WTC11 (cell line): Measurements from ENCODE around the gene ACSL4. TPM values are rescaled to one million over a fixed set of nuclear protein-coding genes. Genes with fewer than 3 reads are reported as not detected.
"Not testable (repeated sequence)": the region's sequence is repeated elsewhere in the genome, so short reads cannot be mapped to it uniquely, and the experiment has no call there.

Experiments
- ATAC-seq: fragments of 200-7000 bp; cut with Tn5 transposase; 2 replicates; pipeline ENCODE4 v1.10.0; 2021; ENCODE audit warnings: mild to moderate bottlenecking, moderate library complexity
- CTCF ChIA-PET: fragments of 300-600 bp; sonication (Branson Sonifier 250); formaldehyde crosslinking; loops from one replicate; lab custom pipeline; 2021; ENCODE audit warnings: antibody characterized with exemption; lab: Charles Lee
- POLR2A ChIA-PET: fragments of 350-600 bp; sonication (Branson Sonifier 250); formaldehyde crosslinking; loops from one replicate; lab custom pipeline; 2021; ENCODE audit warnings: antibody characterized with exemption; lab: Charles Lee
- DNase-seq: peaks from one replicate; pipeline ENCODE4 v3.0.0; 2021; ENCODE audit warnings: low spot score
- H3K27ac Mint-ChIP-seq: 2 replicates; pipeline ENCODE4 v1.8.0; 2021; ENCODE audit warnings: mixed read lengths
- H3K27me3 Mint-ChIP-seq: 2 replicates; pipeline ENCODE4 v1.8.0; 2021; ENCODE audit warnings: low read depth, mild to moderate bottlenecking, moderate library complexity, mixed read lengths
- H3K36me3 Mint-ChIP-seq: 2 replicates; pipeline ENCODE4 v1.8.0; 2021; ENCODE audit warnings: mixed read lengths
- H3K4me1 Mint-ChIP-seq: 2 replicates; pipeline ENCODE4 v1.8.0; 2022; ENCODE audit warnings: mixed read lengths
- H3K4me3 Mint-ChIP-seq: 2 replicates; pipeline ENCODE4 v1.8.0; 2021; ENCODE audit warnings: mild to moderate bottlenecking, moderate library complexity, mixed read lengths
- H3K9me3 Mint-ChIP-seq: 2 replicates; pipeline ENCODE4 v1.8.0; 2021; ENCODE audit warnings: mixed read lengths
- ARID4B ChIP-seq: sonication (generic); formaldehyde crosslinking; IDR thresholded peaks from 2 replicates; pipeline ENCODE4 v1.8.0; 2023; ENCODE audit warnings: missing genetic modification reagents, mild to moderate bottlenecking, borderline replicate concordance
- ATF3 ChIP-seq: sonication (generic); formaldehyde crosslinking; conservative IDR thresholded peaks from 2 replicates; pipeline ENCODE4 v1.8.1; 2022; ENCODE audit warnings: mild to moderate bottlenecking, missing genetic modification reagents
- E2F1 ChIP-seq: sonication (generic); formaldehyde crosslinking; IDR thresholded peaks from 2 replicates; pipeline ENCODE4 v1.8.0; 2022; ENCODE audit warnings: mild to moderate bottlenecking, missing genetic modification reagents
- ESRRA ChIP-seq: sonication (generic); formaldehyde crosslinking; IDR thresholded peaks from 2 replicates; pipeline ENCODE4 v1.8.1; 2022; ENCODE audit warnings: mild to moderate bottlenecking, missing genetic modification reagents, borderline replicate concordance
- GRHL2 ChIP-seq: fragments of 250-450 bp; sonication (Bioruptor Pico); IDR thresholded peaks from 2 replicates; pipeline ENCODE4 v1.8.0; 2022; ENCODE audit warnings: mild to moderate bottlenecking, moderate library complexity; ENCODE audit not compliant: insufficient replicate concordance, severe bottlenecking
- HMGA2 ChIP-seq: fragments of 250-450 bp; sonication (Bioruptor Pico); IDR thresholded peaks from 2 replicates; pipeline ENCODE4 v1.4.0; 2021; ENCODE audit warnings: mild to moderate bottlenecking, moderate library complexity
- KAT7 ChIP-seq: sonication (generic); formaldehyde crosslinking; IDR thresholded peaks from 2 replicates; pipeline ENCODE4 v1.8.1; 2023; ENCODE audit warnings: missing genetic modification reagents, mild to moderate bottlenecking, borderline replicate concordance
- PRRX2 ChIP-seq: fragments of 250-450 bp; sonication (Bioruptor Pico); IDR thresholded peaks from 2 replicates; pipeline ENCODE4 v1.8.0; 2021; ENCODE audit warnings: mild to moderate bottlenecking
- SMAD4 ChIP-seq: sonication (generic); formaldehyde crosslinking; IDR thresholded peaks from 2 replicates; pipeline ENCODE4 v1.8.0; 2022; ENCODE audit warnings: mild to moderate bottlenecking, missing genetic modification reagents
- SOX15 ChIP-seq: fragments of 250-450 bp; sonication (Bioruptor Pico); IDR thresholded peaks from 2 replicates; pipeline ENCODE4 v1.9.0; 2021; ENCODE audit warnings: mild to moderate bottlenecking
- TCF7 ChIP-seq: sonication (generic); formaldehyde crosslinking; IDR thresholded peaks from 2 replicates; pipeline ENCODE4 v1.8.0; 2022; ENCODE audit warnings: mild to moderate bottlenecking, low read depth, missing genetic modification reagents, moderate library complexity
- TEAD1 ChIP-seq: sonication (generic); formaldehyde crosslinking; IDR thresholded peaks from 2 replicates; pipeline ENCODE4 v1.8.0; 2022; ENCODE audit warnings: mild to moderate bottlenecking, missing genetic modification reagents
- USF1 ChIP-seq: sonication (generic); formaldehyde crosslinking; IDR thresholded peaks from 2 replicates; pipeline ENCODE4 v1.8.0; 2022; ENCODE audit warnings: mild to moderate bottlenecking, missing genetic modification reagents
- USF2 ChIP-seq: sonication (generic); formaldehyde crosslinking; IDR thresholded peaks from 2 replicates; pipeline ENCODE4 v1.8.1; 2023; ENCODE audit warnings: mild to moderate bottlenecking, missing genetic modification reagents, moderate library complexity
- ZNF121 ChIP-seq: sonication (generic); formaldehyde crosslinking; IDR thresholded peaks from 2 replicates; pipeline ENCODE4 v1.8.0; 2023; ENCODE audit warnings: missing genetic modification reagents
- ZNF219 ChIP-seq: sonication (generic); formaldehyde crosslinking; IDR thresholded peaks from 2 replicates; pipeline ENCODE4 v1.8.0; 2023; ENCODE audit warnings: missing genetic modification reagents, mild to moderate bottlenecking, borderline replicate concordance
- ZNF317 ChIP-seq: sonication (generic); formaldehyde crosslinking; IDR thresholded peaks from 2 replicates; pipeline ENCODE4 v1.8.1; 2023; ENCODE audit warnings: low read depth, mild to moderate bottlenecking, moderate library complexity, missing genetic modification reagents, borderline replicate concordance
- ZNF416 ChIP-seq: fragments of 250-450 bp; sonication (Bioruptor Pico); IDR thresholded peaks from 2 replicates; pipeline ENCODE4 v1.9.0; 2021; ENCODE audit warnings: mild to moderate bottlenecking, inconsistent platforms
- total RNA-seq: library from RNA; stranded (reverse); gene quantifications from 3 replicates; pipeline ENCODE4 v1.2.3, GENCODE V29; 2021

ACSL4 gene
- total RNA-seq, 1 experiment from 2014 or later: 57.7 TPM

GRCh38 chrX:109728173-109728535 is 4.9 kb downstream of the ACSL4 start:
- no peak overlapping the region for H3K4me3 Mint-ChIP-seq
- CTCF ChIA-PET: no interaction called here
- no peak for ATAC-seq
- DNase-seq: no peak
- H3K27ac Mint-ChIP-seq: no peak overlapping the region
- peaks cover 8% of the 10 kb centered on the region for H3K36me3 Mint-ChIP-seq
- no peaks in the 10 kb centered on the region for H3K27me3 Mint-ChIP-seq
- peaks cover 16% of the 10 kb centered on the region for H3K4me1 Mint-ChIP-seq
- POLR2A ChIA-PET: interaction anchor here (0.6 kb wide), 1 partner anchor 36 kb away, joined by 3 read pairs; no protein-coding TSS in a partner anchor
- TF ChIP-seq KAT7 (CRISPR knock-in tag): no peak
- no peak for TF ChIP-seq USF2 (CRISPR knock-in tag)
- TF ChIP-seq TEAD1 (CRISPR knock-in tag): no peak
- no peak for TF ChIP-seq ZNF121 (CRISPR knock-in tag)
- no peak for TF ChIP-seq TCF7 (CRISPR knock-in tag)
- TF ChIP-seq GRHL2: no peak
- no peak for TF ChIP-seq SOX15 (CRISPR knock-in tag)
- no peak for TF ChIP-seq ZNF416 (CRISPR knock-in tag)
- TF ChIP-seq ARID4B (CRISPR knock-in tag): no peak
- no peak for TF ChIP-seq PRRX2 (CRISPR knock-in tag)
- TF ChIP-seq USF1 (CRISPR knock-in tag): no peak
- TF ChIP-seq ZNF317 (CRISPR knock-in tag): no peak
- TF ChIP-seq SMAD4 (CRISPR knock-in tag): no peak
- TF ChIP-seq HMGA2 (CRISPR knock-in tag): no peak
- no peak for TF ChIP-seq ZNF219
- H3K9me3 Mint-ChIP-seq: peaks cover 3% of the 10 kb centered on the region; the same call in 1 of the 2 replicates

- ATAC-seq, H3K4me3 Mint-ChIP-seq, H3K36me3 Mint-ChIP-seq, H3K27me3 Mint-ChIP-seq, DNase-seq, H3K9me3 Mint-ChIP-seq, H3K27ac Mint-ChIP-seq, POLR2A ChIA-PET: not testable (repeated sequence)
- peaks cover 26% of the 10 kb centered on the region for H3K4me1 Mint-ChIP-seq
- CTCF ChIA-PET: interaction anchor here (1.3 kb wide), 1 partner anchor 12 kb away, joined by 5 read pairs; no protein-coding TSS in a partner anchor
Measured at GRCh38 chrX:109724971-109725370, 8.1 kb downstream of the ACSL4 start.

- POLR2A ChIA-PET: no interaction called here
- H3K9me3 Mint-ChIP-seq: no peaks in the 10 kb centered on the region
- peak overlapping the region; percentile 34 for H3K27ac Mint-ChIP-seq
- no peaks in the 10 kb centered on the region for H3K36me3 Mint-ChIP-seq
- peaks cover 26% of the 10 kb centered on the region for H3K4me1 Mint-ChIP-seq
- H3K4me3 Mint-ChIP-seq: no peak overlapping the region
- no peak for ATAC-seq
- DNase-seq: no peak
- H3K27me3 Mint-ChIP-seq: no peaks in the 10 kb centered on the region
- no peak for TF ChIP-seq GRHL2
- TF ChIP-seq USF2 (CRISPR knock-in tag): no peak
- no peak for TF ChIP-seq E2F1
- TF ChIP-seq ATF3 (CRISPR knock-in tag): no peak
- no peak for TF ChIP-seq SMAD4 (CRISPR knock-in tag)
- no peak for TF ChIP-seq ESRRA (CRISPR knock-in tag)
- TF ChIP-seq, all 79 proteins: peak for 0
- CTCF ChIA-PET: interaction anchor here (1.5 kb wide), 1 partner anchor 136 kb away, joined by 4 read pairs; no protein-coding TSS in a partner anchor
Measured at GRCh38 chrX:109720947-109721346, 12.1 kb downstream of the ACSL4 start.
